Loucy (cell line): ENCODE results near the gene MTPN.
A peak's percentile ranks its signal among the peaks of the same experiment; 100 is the strongest.

Experiments used
- H2AFZ ChIP-seq: fragments of 200-600 bp; sonication (generic); 2 replicates; pipeline ENCODE4 v1.6.0; 2016; ENCODE audit warnings: antibody characterized with exemption, mild to moderate bottlenecking, low read length, moderate library complexity
- H3F3A ChIP-seq: fragments of 200-600 bp; 2 replicates; pipeline ENCODE4 v1.6.0; 2016; ENCODE audit warnings: antibody characterized with exemption, low read depth, mild to moderate bottlenecking
- H3K27me3 ChIP-seq: fragments of 200-600 bp; sonication (generic); 2 replicates; pipeline ENCODE4 v1.6.1; 2014; ENCODE audit warnings: low read length, mild to moderate bottlenecking; ENCODE audit not compliant: insufficient read depth, poor library complexity, severe bottlenecking
- H3K36me3 ChIP-seq: fragments of 200-600 bp; sonication (generic); 2 replicates; pipeline ENCODE4 v1.6.1; 2016; ENCODE audit warnings: low read length; ENCODE audit not compliant: insufficient read depth
- H3K4me1 ChIP-seq: fragments of 200-600 bp; sonication (generic); 2 replicates; pipeline ENCODE4 v1.5.1; 2014; ENCODE audit warnings: low read length, mild to moderate bottlenecking; ENCODE audit not compliant: insufficient read depth, poor library complexity, severe bottlenecking
- H3K4me2 ChIP-seq: fragments of 200-600 bp; sonication (generic); 2 replicates; pipeline ENCODE4 v1.6.0; 2014; ENCODE audit warnings: antibody characterized with exemption, low read length, low read depth, mild to moderate bottlenecking; ENCODE audit not compliant: poor library complexity, severe bottlenecking
- H3K4me3 ChIP-seq: fragments of 200-600 bp; sonication (generic); 2 replicates; pipeline ENCODE4 v1.5.1; 2014; ENCODE audit warnings: low read length, mild to moderate bottlenecking, mixed read lengths; ENCODE audit not compliant: poor library complexity, severe bottlenecking
- H3K79me2 ChIP-seq: fragments of 200-600 bp; sonication (generic); 2 replicates; pipeline ENCODE4 v1.6.1; 2014; ENCODE audit warnings: low read length; ENCODE audit not compliant: insufficient read depth
- H3K9ac ChIP-seq: fragments of 200-600 bp; sonication (generic); 2 replicates; pipeline ENCODE4 v1.6.0; 2014; ENCODE audit warnings: mild to moderate bottlenecking, low read depth, low read length, moderate library complexity; ENCODE audit not compliant: poor library complexity, severe bottlenecking
- H3K9me2 ChIP-seq: fragments of 200-600 bp; sonication (generic); replicated peaks from 2 replicates; pipeline ENCODE4 v1.6.1; 2016; ENCODE audit warnings: low read depth, low read length, mixed read lengths
- H3K9me3 ChIP-seq: fragments of 200-600 bp; sonication (generic); 2 replicates; pipeline ENCODE4 v1.6.1; 2014; ENCODE audit warnings: mild to moderate bottlenecking, antibody characterized with exemption, low read length, low read depth; ENCODE audit not compliant: insufficient read depth
- H4K20me1 ChIP-seq: fragments of 200-600 bp; sonication (generic); 2 replicates; pipeline ENCODE4 v1.6.0; 2014; ENCODE audit warnings: antibody characterized with exemption, low read length, mild to moderate bottlenecking; ENCODE audit not compliant: insufficient read depth, poor library complexity, severe bottlenecking
- CTCF ChIP-seq: fragments of 200-600 bp; sonication (generic); conservative IDR thresholded peaks from 2 replicates; pipeline ENCODE4 v1.5.1; 2014; ENCODE audit warnings: mild to moderate bottlenecking, antibody characterized with exemption, low read length
- EZH2phosphoT487 ChIP-seq: fragments of 200-600 bp; IDR thresholded peaks from 2 replicates; pipeline ENCODE4 v1.6.1; 2018; ENCODE audit warnings: antibody characterized with exemption, mild to moderate bottlenecking, moderate library complexity, borderline replicate concordance

The MTPN gene

DNA sequence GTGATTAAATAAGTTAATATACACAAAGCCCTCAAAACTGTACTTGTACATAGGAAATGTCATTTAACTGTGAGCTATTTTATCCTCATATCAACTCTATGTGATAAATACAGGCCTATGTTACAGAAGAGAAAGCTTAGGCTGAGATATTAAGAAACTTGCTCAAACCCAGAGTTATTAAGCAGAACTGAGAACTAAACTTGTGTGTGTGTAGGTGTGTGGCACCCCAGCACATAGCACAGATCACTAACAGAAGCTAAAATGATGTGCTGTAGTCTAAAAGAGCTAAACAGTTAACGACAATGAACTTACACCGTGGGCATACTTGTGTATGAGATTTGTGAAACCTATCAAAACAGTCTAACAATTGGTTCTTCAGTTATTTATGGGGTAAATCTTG lies 34.5 kb downstream of the MTPN start:
- Histone ChIP-seq H3K4me1 (peaks cover 35% of the 10 kb centered on the region), H3F3A (peaks cover 7% of the 10 kb centered on the region; the same call in 1 of the 2 replicates), H3K9me3 (no peaks in the 10 kb centered on the region), H4K20me1 (peaks cover 63% of the 10 kb centered on the region), H3K4me2 (no peak overlapping the region), H3K27me3 (no peaks in the 10 kb centered on the region), H3K9ac (no peak overlapping the region), H3K9me2 (no peaks in the 10 kb centered on the region), H3K79me2 (peaks cover 73% of the 10 kb centered on the region), H3K4me3 (no peak overlapping the region), H3K36me3 (peaks cover 34% of the 10 kb centered on the region; the same call in 1 of the 2 replicates), H2AFZ (no peak overlapping the region)
- TF ChIP-seq EZH2phosphoT487 = no peak
- no peak for TF ChIP-seq CTCF

DNA sequence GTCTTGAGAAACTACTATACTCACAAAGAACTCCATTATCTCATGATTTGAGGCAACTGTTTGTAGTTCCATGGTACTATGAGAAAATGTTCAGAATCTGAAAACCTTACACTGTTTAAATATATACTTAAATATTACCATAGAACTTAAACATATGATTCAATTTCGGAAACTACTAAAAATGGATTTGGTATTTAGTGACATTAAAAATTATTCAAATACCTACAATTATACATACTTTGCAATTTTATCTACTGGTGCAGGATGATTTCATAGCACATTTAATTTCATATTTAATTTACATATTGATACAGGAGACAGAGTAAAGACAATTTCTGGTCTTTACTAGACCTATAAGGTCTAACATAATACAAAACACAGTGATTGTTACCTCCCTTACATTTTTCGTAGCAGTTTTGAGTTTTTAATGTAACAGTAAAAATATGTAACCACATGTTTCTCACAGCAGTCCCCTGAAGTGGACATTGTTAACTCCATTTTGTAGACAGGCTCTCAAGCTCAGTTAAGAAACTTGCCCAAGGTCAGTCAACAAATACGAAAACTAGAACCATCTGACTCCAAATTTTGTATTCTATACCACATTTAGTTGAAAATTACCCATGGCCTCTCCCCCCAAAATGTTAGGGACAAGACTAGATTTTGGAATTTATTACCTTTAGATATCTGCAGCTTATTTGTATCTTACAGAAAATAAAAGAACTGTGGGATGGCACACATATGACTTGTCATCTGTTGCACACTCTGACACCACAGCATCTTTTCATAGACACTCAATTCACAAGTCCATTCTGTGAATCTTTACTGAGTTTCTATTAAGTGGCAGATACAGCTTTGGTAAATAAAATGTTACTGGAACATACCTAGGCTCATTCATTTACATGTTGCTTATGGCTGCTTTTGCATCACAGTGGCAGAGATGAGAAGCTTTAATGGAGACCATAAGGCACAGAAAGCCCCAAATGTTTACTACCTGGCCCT lies 36.8 kb downstream of the MTPN start:
- peaks cover 73% of the 10 kb centered on the region for H3K79me2 ChIP-seq
- no peak overlapping the region for H3K4me2 ChIP-seq
- H3K9ac ChIP-seq = no peak overlapping the region
- no peak for TF ChIP-seq EZH2phosphoT487
- no peak for TF ChIP-seq CTCF
- no peak overlapping the region for H2AFZ ChIP-seq
- no peak overlapping the region for H3K4me3 ChIP-seq
- H3K4me1 ChIP-seq = peaks cover 42% of the 10 kb centered on the region
- H3K36me3 ChIP-seq = peaks cover 15% of the 10 kb centered on the region; the same call in 1 of the 2 replicates
- H3F3A ChIP-seq = peaks cover 7% of the 10 kb centered on the region; the same call in 1 of the 2 replicates
- no peaks in the 10 kb centered on the region for H3K9me3 ChIP-seq
- peaks cover 65% of the 10 kb centered on the region for H4K20me1 ChIP-seq
- H3K27me3 ChIP-seq = no peaks in the 10 kb centered on the region
- no peaks in the 10 kb centered on the region for H3K9me2 ChIP-seq

GRCh38 chr7:135939261-135939812 lies 37.8 kb downstream of the MTPN start:
- no peaks in the 10 kb centered on the region for H3K9me2 ChIP-seq
- peak overlapping the region; percentile 55 for H3K4me2 ChIP-seq
- no peaks in the 10 kb centered on the region for H3K27me3 ChIP-seq
- no peaks in the 10 kb centered on the region for H3K9me3 ChIP-seq
- H3K9ac ChIP-seq = no peak overlapping the region
- H3K4me1 ChIP-seq = peaks cover 44% of the 10 kb centered on the region
- TF ChIP-seq EZH2phosphoT487 (no peak), CTCF (no peak)
- H3K36me3 ChIP-seq = 0 out of 2 replicates have a peak, but pooled peaks cover 11% of the 10 kb centered on the region
- H2AFZ ChIP-seq = no peak overlapping the region
- peaks cover 7% of the 10 kb centered on the region; the same call in 1 of the 2 replicates for H3F3A ChIP-seq
- H4K20me1 ChIP-seq = peaks cover 70% of the 10 kb centered on the region
- H3K79me2 ChIP-seq = peaks cover 80% of the 10 kb centered on the region
- peak overlapping the region; percentile 26 for H3K4me3 ChIP-seq
